HG03097 (cell line): ENCODE measurements around the gene PBX3.

Source experiments
- ATAC-seq: cut with Tn5 transposase; IDR thresholded peaks from one replicate; pipeline ENCODE4 v1.9.1; 2021; ENCODE audit not compliant: unreplicated experiment, low FRiP score

The PBX3 gene

GRCh38 chr9:125747053-125747764 lies at the start of gene PBX3:
Gene PBX3, plus strand, starts transcription at chr9:125747373.
- ATAC-seq, result peak; percentile 16

GRCh38 chr9:125699870-125700269 lies 47.3 kb upstream of the PBX3 start:
- ATAC-seq, result no peak

GRCh38 chr9:125700791-125701190 lies 46.4 kb upstream of the PBX3 start:
- ATAC-seq, result peak; percentile 71

- ATAC-seq, result no peak
These were observed 45.8 kb upstream of the PBX3 start for GRCh38 chr9:125701351-125701750.

GRCh38 chr9:125703662-125704061 lies 43.5 kb upstream of the PBX3 start:
- ATAC-seq, result no peak

GRCh38 chr9:125705893-125706292 lies 41.3 kb upstream of the PBX3 start:
- ATAC-seq, result no peak

- peak; percentile 73 for ATAC-seq
These were observed 40.3 kb upstream of the PBX3 start, which contains the start of gene MAPKAP1 for GRCh38 chr9:125706651-125707471. Gene MAPKAP1, minus strand, starts transcription at chr9:125707208. Its CDS starts 34,634 bp downstream, at chr9:125672574.

- no peak for ATAC-seq
These were observed 39.7 kb upstream of the PBX3 start for GRCh38 chr9:125707472-125707804.

GRCh38 chr9:125726456-125727132 lies 20.6 kb upstream of the PBX3 start:
- no peak for ATAC-seq

- ATAC-seq, result no peak
These were observed 17.0 kb upstream of the PBX3 start for GRCh38 chr9:125730168-125730567.

- ATAC-seq, result no peak
These were observed 14.6 kb upstream of the PBX3 start for GRCh38 chr9:125732562-125732961.

GRCh38 chr9:125739436-125739835 lies 7.7 kb upstream of the PBX3 start:
- no peak for ATAC-seq

- no peak for ATAC-seq
These were observed 4.5 kb upstream of the PBX3 start for GRCh38 chr9:125742657-125743056.

- ATAC-seq, result no peak
These were observed 3.3 kb upstream of the PBX3 start for GRCh38 chr9:125743682-125744428.

GRCh38 chr9:125744616-125745015 lies 2.6 kb upstream of the PBX3 start:
- ATAC-seq, result no peak

GRCh38 chr9:125745018-125745417 lies 2.2 kb upstream of the PBX3 start:
- no peak for ATAC-seq

GRCh38 chr9:125745682-125746016 lies 1.5 kb upstream of the PBX3 start:
- ATAC-seq, result no peak

- peak; percentile 59 for ATAC-seq
These were observed 978 bp upstream of the PBX3 start for GRCh38 chr9:125746017-125746773.

- peak; percentile 10 for ATAC-seq
These were observed 460 bp upstream of the PBX3 start for GRCh38 chr9:125746774-125747052.

GRCh38 chr9:125747765-125748445 lies 732 bp downstream of the PBX3 start:
- ATAC-seq, result no peak
